NCI-H345 treated with DMSO at 0.1 percent for 48 hours (cell line): ENCODE results near the gene ZNF423.
"Not testable (repeated sequence)": the region's sequence is repeated elsewhere in the genome, so short reads cannot be mapped to it uniquely, and the experiment has no call there.

Source experiments
- DNase-seq: peaks from one replicate; lab custom pipeline; 2025; ENCODE audit not compliant: unreplicated experiment; lab: John Stamatoyannopoulos, UW

Gene ZNF423

GRCh38 chr16:49523435-49524159 lies 332.3 kb downstream of the ZNF423 start:
- DNase-seq = no peak

- DNase-seq = no peak
Observed at GRCh38 chr16:49521734-49522325, 334.1 kb downstream of the ZNF423 start.

- no peak for DNase-seq
Observed at GRCh38 chr16:49520492-49521038, 335.3 kb downstream of the ZNF423 start.

- no peak for DNase-seq
Observed at GRCh38 chr16:49519741-49520140, 336.2 kb downstream of the ZNF423 start.

GRCh38 chr16:49519008-49519656 lies 336.8 kb downstream of the ZNF423 start:
- no peak for DNase-seq

- no peak for DNase-seq
Observed at GRCh38 chr16:49516382-49517036, 339.4 kb downstream of the ZNF423 start.

- DNase-seq = no peak
Observed at GRCh38 chr16:49515861-49516260, 340.1 kb downstream of the ZNF423 start.

- DNase-seq = no peak
Observed at GRCh38 chr16:49515016-49515565, 340.8 kb downstream of the ZNF423 start.

- no peak for DNase-seq
Observed at GRCh38 chr16:49514073-49514980, 341.6 kb downstream of the ZNF423 start.

- DNase-seq = no peak
Observed at GRCh38 chr16:49513040-49513439, 342.9 kb downstream of the ZNF423 start.

GRCh38 chr16:49510654-49511305 lies 345.1 kb downstream of the ZNF423 start:
- no peak for DNase-seq

- DNase-seq = no peak
Observed at GRCh38 chr16:49510141-49510540, 345.8 kb downstream of the ZNF423 start.

- not testable (repeated sequence) for DNase-seq
Observed at GRCh38 chr16:49506058-49507013, 349.6 kb downstream of the ZNF423 start.

- no peak for DNase-seq
Observed at GRCh38 chr16:49505556-49505955, 350.4 kb downstream of the ZNF423 start.

GRCh38 chr16:49504626-49505025 lies 351.3 kb downstream of the ZNF423 start:
- DNase-seq = no peak

GRCh38 chr16:49504023-49504364 lies 351.9 kb downstream of the ZNF423 start:
- no peak for DNase-seq

- no peak for DNase-seq
Observed at GRCh38 chr16:49503256-49504022, 352.5 kb downstream of the ZNF423 start.
